Epidermal melanocyte (primary cell): ENCODE measurements around the gene ASIP.
"Not testable (repeated sequence)": the region's sequence is repeated elsewhere in the genome, so short reads cannot be mapped to it uniquely, and the experiment has no call there.

Source experiments
- DNase-seq: peaks from one replicate; pipeline ENCODE4 v3.0.0; 2011; ENCODE audit warnings: low spot score; ENCODE audit not compliant: insufficient read length

The ASIP gene

GRCh38 chr20:34285450-34285849 is 44.2 kb downstream of the ASIP start:
- DNase-seq, result no peak

GRCh38 chr20:34287500-34287899 is 46.3 kb downstream of the ASIP start:
- DNase-seq, result not testable (repeated sequence)

GRCh38 chr20:34290471-34290870 is 49.2 kb downstream of the ASIP start:
- DNase-seq, result no peak

- no peak for DNase-seq
Measured at GRCh38 chr20:34292496-34292895, 51.3 kb downstream of the ASIP start.

- no peak for DNase-seq
Measured at GRCh38 chr20:34293119-34293518, 51.9 kb downstream of the ASIP start.

GRCh38 chr20:34293589-34293988 is 52.4 kb downstream of the ASIP start:
- no peak for DNase-seq

GRCh38 chr20:34294563-34294962 is 53.3 kb downstream of the ASIP start:
- DNase-seq, result no peak

GRCh38 chr20:34295284-34295683 is 54.1 kb downstream of the ASIP start:
- no peak for DNase-seq

- no peak for DNase-seq
Measured at GRCh38 chr20:34296468-34296867, 55.2 kb downstream of the ASIP start.

- not testable (repeated sequence) for DNase-seq
Measured at GRCh38 chr20:34298294-34298784, 57.1 kb downstream of the ASIP start.

- no peak for DNase-seq
Measured at GRCh38 chr20:34299556-34300255, 58.5 kb downstream of the ASIP start.

- no peak for DNase-seq
Measured at GRCh38 chr20:34300256-34300806, 59.1 kb downstream of the ASIP start.

GRCh38 chr20:34300809-34301586 is 59.8 kb downstream of the ASIP start:
- peak; percentile 64 for DNase-seq

- DNase-seq, result no peak
Measured at GRCh38 chr20:34301587-34302311, 60.5 kb downstream of the ASIP start.

GRCh38 chr20:34302312-34302722 is 61.1 kb downstream of the ASIP start:
- DNase-seq, result no peak

GRCh38 chr20:34302723-34303533 is 61.7 kb downstream of the ASIP start, which contains the start of gene AHCY:
Gene AHCY, minus strand, starts transcription at chr20:34303355. Its CDS starts 85 bp downstream, at chr20:34303270.
- DNase-seq, result peak; percentile 94

- no peak for DNase-seq
Measured at GRCh38 chr20:34305333-34306230, 64.4 kb downstream of the ASIP start.

GRCh38 chr20:34309691-34310090 is 68.5 kb downstream of the ASIP start:
- DNase-seq, result no peak

- no peak for DNase-seq
Measured at GRCh38 chr20:34310481-34311117, 69.4 kb downstream of the ASIP start.
